HG02852 (cell line): Measurements from ENCODE around the gene OR5B12.
"Not testable (repeated sequence)": the region's sequence is repeated elsewhere in the genome, so short reads cannot be mapped to it uniquely, and the experiment has no call there.

Experiments
- ATAC-seq: cut with Tn5 transposase; IDR thresholded peaks from one replicate; pipeline ENCODE4 v1.9.1; 2021; ENCODE audit warnings: mild to moderate bottlenecking, moderate library complexity; ENCODE audit not compliant: unreplicated experiment

OR5B12 gene

DNA sequence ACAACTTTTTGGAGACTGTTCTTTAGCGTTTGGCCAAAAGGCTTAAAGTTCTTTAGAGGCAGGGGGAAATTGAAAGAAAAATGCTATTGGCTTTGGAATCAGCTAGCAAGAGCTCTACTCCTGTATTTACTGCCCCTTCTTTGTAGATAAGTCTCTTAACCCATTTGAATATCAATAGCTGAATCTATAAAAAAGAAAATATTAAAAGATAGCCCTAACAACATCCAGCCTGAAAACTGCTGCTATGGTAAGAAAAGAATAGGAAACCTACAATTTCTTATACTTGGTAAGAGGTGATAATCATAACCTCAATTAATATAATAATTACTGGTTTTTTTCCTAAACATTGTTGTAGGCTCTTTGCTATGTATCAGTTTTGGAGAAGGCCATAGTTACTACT, at the start of gene OR5B12:
Gene OR5B12, minus strand, starts transcription at position 101 of the 400 bp plus-strand sequence. CDS start 2,085 bp downstream, outside the sequence.
- ATAC-seq = no peak

DNA sequence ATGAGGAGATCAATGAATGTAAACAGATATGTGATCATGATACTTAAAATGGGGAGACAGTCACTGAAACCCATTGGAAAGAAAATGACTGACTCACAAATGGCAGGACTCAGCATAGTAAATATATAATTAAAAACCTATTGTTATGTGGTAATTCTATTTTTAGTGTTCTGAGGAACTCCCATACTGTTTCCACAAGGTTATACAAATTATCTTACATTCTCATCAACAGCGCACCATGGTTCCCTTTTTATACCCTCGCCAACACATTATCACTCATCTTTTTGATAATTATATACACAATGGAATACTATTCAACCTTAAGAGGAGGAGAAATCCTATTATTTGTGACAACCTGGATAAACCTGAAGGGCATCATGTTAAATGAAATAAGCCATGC, 48.8 kb upstream of the OR5B12 start:
- no peak for ATAC-seq

DNA sequence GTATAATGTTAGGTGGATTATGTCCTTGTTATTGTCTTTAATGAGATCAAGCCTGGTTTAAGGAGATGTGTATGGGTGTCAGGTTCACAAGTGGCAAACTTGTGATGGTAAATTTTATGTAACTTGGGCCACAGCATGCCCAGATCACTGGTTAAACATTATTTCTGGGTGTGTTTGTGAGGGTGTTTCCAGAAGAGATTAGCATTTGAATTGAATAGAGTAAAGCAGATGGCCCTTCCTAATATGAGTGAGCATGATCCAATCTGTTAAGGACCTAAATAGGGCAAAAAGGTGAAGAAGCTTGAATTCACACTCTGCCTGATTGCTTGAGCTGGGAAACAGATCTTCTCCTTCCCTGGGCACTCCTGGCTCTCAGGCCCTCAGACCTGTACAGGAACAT, 45.1 kb upstream of the OR5B12 start:
- ATAC-seq = no peak

DNA sequence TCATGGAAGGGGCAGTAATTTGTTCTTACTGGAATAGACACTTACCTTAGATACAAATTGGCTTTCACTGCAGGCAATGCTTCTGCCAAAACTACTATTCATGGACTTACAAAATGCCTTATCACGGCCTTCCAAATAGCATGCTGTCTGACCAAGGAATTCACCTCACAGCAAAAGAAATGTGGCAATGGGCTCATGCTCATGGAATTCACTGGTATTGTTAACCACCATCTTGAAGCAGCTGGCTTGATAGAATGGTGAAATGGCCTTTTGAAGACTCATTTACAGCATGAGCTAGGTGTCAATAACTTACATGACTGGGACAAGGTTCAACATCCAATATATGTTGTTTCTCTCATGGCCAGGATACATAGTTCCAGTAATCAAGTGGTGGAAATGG, 43.9 kb upstream of the OR5B12 start:
- no peak for ATAC-seq

DNA sequence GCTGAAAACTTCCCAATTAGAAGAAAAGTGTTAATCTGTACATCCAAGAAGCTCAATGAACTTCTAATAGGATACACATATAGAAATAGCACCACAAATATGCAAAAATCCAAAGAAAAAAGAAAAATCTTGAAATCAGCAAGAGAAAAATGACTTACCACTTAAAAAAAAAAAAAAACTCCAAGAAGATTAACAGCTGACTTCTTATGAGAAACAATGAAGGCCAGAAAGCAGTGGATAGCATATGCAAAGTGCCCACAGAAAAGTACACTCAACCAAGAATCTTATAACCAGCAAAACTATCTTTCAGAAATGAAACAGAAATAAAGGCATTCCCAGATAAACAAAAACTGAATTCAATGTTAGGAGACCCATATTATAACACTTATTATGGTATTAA, 29.9 kb upstream of the OR5B12 start:
- ATAC-seq = no peak

DNA sequence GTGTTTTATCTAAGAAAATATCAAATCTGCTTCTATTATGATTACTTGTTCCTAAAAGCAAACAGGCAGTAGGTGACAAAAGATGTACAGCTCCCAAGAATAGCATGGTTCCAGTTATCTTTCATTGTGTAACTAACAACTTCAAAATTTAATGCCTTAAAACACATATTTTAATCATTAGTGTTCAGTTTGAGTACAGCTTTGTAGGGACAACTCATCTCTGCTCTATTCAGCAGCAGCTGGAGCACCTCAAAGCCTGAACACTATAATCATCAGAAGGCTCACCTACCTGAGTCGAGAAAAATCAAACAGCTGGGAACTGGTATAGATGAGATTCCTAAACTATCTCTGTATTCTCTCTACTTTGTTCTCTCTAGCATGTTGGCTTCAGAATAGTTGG, 24.3 kb upstream of the OR5B12 start:
- no peak for ATAC-seq

DNA sequence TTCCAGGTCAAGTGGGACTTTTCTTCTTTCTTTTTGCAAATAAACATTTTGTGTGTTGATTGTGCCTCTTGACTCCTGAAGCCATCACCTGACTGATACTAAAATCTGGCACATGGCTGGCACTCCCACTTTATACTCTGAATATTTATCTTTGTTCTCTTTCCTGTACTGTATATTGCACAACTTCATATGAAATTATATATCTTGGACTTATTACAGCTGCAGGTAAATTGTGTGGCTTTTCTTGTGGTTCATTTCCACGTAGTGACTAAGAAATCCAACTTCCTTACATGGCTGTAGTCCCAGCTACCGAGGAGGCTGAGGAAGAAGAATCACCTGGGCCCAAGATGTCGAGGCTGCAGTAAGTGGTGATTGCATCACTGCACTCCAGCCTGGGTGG, 23.7 kb upstream of the OR5B12 start:
- ATAC-seq = no peak

DNA sequence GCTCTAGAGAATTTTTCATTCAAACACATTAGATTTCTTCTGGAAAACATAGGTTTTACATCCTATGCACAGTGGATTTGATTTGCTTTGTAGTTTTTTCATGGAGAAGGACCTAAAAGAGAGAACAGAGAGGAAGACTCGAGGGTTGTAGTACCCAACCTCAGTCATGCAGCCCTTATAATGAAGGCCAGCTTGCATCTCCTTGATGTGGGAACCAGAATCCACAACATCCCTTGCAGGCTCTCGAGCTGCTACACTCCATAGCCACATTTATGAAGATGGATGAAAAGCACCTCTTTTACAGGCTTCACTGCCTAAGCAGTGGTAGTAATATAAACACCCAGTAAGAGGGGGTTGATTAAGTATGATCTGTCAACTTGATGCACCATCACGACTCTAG, 9.5 kb upstream of the OR5B12 start:
- no peak for ATAC-seq

DNA sequence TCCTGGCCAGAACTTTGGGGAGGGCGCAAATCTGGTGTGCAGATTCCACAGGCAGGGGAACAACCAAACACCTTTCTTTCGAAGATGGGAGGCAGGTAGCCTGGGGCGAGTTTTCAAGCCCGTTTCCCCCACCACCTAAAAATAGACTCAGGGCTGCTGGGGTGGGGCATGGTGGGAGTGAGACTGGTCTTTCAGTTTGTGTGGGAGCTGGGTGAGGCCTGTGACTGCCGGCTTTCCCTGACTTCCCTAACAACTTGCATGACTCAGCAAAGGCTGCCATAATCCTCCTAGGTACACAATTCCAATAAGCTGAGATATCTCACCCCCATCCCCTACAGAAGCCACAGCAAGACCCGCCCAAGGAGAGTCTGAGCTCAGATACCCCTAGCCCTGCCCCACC, 4.3 kb upstream of the OR5B12 start:
- ATAC-seq = no peak

DNA sequence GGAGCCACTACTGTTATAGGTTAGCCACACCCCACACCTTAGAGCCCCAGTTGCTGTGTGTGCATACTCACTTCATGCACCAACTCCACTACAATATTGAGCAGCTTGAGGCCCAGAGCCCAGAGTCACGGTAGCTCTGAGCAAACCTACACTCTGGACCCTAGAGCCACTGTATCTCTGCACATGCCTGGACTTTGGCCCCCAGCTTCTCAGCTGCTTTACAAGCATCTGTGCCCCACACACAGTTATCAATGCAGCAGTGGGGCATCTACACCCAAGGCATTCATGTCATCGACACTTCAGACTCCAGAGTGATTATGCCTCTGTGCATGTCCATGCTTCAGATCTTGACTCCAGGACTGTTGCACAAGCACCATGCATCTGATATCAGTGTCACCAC, 2.3 kb upstream of the OR5B12 start:
- ATAC-seq = no peak

DNA sequence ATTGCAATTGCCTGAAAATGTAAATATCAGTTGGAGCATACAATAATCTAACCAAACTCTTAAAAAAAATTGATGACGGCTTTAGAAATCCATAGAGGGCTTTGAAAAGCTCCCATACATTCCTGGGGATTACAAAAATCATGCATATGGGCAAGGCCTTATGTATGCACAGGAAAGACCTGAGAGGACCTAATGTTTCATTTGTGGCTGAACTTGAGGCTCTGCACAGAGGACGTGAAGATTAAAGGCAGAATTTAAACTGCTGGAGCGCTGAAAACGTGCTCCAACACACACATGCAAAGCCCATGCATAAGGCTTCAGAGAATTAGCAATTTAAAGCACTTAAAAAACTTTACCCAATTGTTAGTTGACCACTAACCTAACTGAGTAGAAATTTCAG, 3.5 kb downstream of the OR5B12 start:
- ATAC-seq = no peak

DNA sequence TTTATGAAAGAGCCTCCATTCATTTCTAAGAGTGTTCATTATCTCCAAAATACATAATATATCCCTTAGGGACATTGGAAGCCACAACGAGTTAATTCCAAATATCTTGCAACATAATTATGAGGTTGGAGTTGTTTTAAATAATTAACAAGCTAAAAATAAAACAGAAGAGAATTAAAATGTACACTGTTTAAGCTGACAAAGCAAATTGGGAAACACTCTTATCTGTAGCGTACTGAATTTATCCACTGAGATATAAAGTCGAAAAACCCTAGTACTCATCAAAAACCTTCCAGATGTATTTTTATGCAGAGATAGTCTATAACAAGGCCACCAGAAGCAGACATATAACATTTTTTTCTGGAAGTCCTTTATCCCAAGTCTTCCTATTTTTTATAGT, 7.8 kb downstream of the OR5B12 start:
- no peak for ATAC-seq

DNA sequence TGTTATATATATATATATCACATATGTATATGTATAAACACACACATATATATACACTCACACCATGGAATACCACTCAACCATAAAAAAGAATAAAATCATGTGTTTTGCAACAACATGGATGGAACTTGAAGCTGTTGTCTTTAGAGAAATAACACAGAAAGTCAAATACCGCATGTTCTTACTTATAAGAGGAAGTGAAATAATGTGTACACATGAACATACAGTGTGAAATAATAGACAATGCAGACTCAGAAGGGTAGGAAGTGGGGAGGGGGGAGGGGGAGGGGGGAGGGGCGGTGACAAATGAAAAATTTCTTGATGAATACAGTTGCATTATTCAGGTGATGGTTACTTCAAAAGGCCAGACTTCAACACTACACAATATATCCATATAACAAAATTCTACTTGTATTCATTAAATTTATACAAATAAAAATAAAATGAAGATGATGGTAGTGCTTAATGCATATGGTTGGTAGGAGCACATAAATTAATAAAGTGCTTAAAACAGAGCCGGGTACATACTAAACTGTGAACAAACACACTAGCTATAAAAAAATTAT, 8.3 kb downstream of the OR5B12 start:
- no peak for ATAC-seq

DNA sequence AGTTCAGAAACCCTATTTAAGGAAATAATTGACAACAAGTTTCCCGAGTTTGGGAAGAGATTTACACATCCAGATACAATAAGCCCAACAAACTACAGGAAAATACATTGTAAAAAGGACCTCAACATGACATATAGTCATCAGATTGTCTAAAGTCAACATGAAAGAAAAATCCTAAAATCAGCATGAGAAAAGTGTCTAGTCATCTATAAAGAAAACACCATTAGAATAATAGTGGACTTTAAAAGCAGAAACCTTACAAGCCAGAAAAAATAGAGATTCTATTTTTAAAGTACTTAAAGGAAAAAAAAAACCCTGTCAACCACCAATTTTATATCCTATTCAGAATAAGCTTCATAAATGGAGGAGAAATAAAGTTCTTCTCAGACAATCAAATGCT, 12.8 kb downstream of the OR5B12 start:
- no peak for ATAC-seq

DNA sequence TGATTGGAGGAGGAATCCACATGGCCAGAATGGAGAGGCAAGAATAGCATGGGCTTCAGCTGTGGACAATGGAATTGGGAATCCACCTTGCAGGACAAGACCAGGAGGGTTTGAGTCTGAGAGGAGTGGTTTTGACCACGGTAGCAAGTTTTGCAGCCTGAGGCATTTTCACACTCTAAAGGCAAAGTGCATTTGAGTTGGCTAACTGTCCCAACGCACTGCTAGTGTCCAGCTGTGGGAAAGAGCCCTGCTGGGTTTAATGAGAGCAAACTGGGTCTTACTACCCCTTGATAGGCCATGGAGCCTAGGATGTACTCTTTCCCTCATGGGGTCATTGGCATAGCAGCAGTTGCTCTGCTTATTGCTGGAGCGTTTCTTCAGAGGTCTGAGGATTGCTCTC, 14.0 kb downstream of the OR5B12 start, which contains the start of gene OR5B2:
Gene OR5B2, minus strand, starts transcription at position 101 of the 400 bp plus-strand sequence. CDS start 4,860 bp downstream, outside the sequence.
- ATAC-seq = no peak

DNA sequence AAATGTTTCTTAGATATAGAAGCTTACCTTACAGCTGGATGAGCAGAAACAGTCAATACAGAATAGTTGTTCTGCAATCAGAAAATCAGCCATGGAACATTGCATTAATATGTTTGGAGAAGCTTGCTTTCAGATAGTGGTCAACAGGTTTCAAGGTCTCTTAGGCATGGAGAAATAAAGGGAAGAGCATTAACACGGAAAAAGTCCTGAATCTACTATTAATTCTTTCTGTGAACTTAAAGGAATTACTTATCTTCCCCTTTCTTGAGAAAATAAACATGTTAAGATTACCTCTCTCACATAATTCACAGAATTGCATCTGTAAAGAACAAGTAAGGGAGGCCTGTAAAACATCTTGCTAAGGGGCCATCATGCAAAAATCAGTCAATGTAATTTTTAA, 35.3 kb downstream of the OR5B12 start, which contains the start of gene OR5B3:
Gene OR5B3, minus strand, starts transcription at position 101 of the 400 bp plus-strand sequence. CDS start 3,465 bp downstream, outside the sequence.
- ATAC-seq = no peak

DNA sequence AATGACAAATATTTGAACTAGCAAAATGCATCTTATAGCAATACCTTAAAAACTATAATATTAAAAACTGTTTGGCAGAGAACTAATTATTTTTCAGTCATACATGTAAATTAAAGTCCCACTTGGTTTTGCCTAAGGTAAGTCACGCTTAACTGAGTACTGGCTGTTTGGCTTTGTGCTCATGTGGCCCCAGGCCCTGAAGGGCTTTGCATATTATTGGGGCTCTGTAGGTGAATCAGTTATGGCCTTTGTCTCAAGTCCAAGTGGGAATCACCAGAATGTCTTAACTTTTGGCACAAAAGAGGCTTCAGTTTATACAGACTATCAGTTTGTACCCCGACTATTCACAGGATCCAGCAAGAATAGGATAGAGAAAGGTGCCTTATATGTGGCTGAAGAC, 42.4 kb downstream of the OR5B12 start:
- not testable (repeated sequence) for ATAC-seq

DNA sequence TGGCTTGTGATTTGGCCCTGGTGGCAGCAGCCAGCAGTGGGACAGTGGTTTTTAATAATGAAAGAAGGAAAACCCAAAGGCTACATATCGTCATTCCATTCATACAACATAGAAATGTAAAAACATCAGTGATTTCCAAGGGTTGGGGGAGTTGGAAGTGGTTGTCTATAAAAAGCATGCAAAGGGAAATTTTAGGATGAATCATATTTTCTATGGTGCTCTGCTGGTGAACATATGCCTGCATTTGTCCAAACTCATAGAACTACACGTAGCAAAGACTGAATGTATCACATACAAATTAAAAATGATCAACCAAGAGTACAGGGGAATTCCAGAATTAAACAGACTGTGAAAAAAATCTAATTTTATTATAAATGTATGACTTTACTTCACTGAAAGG, 46.5 kb downstream of the OR5B12 start:
- ATAC-seq = no peak

DNA sequence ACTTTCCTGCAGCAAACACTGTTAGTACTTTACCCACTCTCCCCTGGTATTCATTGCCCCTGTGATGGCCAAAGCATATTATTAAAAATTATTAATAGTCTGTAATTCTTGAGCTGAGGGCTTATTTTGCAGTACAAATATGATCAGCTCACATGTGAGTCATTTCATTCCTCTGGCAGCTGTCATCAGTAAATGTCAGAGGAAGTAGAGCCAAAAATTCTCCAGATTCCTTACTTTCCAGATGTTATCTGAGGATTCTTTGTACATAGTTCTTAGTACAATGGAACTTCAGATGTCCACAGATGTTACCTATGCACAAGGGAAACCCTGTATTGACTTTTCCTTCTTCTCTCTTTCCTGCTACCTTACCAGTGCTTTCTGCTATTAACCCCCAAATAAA, 47.8 kb downstream of the OR5B12 start:
- no peak for ATAC-seq

DNA sequence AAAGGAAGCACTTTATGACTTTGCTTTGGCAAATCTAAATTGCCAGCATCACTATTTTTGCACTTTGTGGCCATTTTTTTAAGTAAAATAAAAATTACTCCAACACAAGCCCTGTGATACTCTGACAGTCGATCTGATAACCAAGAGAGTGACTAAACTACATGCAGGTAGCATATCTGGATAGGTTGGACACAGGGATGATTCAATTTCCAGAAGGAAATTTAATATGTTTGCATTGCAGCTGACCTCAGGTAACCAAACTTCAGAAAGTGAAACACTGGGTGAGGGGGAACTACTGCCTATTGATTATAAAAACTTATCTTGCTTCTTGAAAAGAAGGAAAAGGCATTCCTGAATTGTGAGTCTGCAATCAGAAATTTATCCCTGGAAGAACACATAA, 49.3 kb downstream of the OR5B12 start:
- ATAC-seq = no peak

DNA sequence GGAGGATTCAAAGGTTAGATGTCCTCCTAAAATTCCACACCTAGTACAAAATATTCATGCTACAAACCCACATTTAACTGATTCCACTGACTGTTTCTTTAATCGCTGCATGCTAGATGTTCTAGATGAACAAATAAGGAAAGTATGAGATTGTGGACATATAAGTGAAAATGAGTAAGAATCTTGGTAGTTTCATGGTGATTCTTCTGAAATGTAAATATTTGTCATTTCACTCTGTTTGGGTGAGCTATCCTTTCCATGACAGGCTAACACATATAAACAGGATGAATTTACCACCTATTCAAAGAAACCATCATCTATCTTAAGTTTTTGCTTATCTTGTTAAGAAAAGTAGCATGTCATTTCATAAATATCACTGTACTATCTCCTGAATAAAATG, 50.2 kb downstream of the OR5B12 start:
- no peak for ATAC-seq

DNA sequence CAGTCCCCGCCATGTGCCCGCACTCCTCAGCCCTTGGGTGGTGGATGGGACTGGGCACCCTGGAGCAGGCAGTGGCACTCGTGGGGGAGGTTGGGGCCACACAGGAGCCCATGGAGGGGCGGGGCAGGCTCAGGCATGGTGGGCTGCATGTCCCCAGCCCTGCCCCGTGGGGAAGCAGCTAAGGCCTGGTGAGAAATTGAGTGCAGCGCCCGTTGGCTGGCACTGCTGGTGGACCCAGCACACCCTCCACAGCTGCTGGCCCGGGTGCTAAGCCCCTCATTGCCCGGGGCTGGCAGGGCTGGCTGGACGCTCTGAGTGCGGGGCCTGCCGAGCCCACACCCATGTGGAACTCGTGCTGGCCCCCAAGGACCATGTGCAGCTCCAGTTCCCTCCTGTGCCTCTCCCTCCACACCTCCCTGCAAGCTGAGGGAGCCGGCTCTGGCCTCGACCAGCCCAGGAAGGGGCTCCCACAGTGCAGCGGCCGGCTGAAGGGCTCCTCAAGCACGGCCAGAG, 51.4 kb downstream of the OR5B12 start:
- no peak for ATAC-seq
